GM23338 (cell line): ENCODE results near the gene NBPF9.
"Not testable (repeated sequence)": the region's sequence is repeated elsewhere in the genome, so short reads cannot be mapped to it uniquely, and the experiment has no call there.

Experiments used
- CTCF ChIP-seq, 2 experiments: fragments of 200-600 bp in 1 of 2; sonication (generic) in 1 of 2; conservative IDR thresholded peaks; 2 replicates each; pipeline versions ENCODE4 v1.5.1 to v1.6.1; 2016 to 2017; ENCODE audit warnings: antibody characterized with exemption in 2 of 2, low read depth in 2 of 2, mild to moderate bottlenecking in 2 of 2, moderate library complexity in 1 of 2
- EZH2 ChIP-seq: fragments of 200-600 bp; sonication (generic); IDR thresholded peaks from one replicate; pipeline ENCODE4 v1.8.0; 2017; ENCODE audit warnings: antibody characterized with exemption, mild to moderate bottlenecking, low read depth; ENCODE audit not compliant: unreplicated experiment
- EZH2phosphoT487 ChIP-seq: fragments of 200-600 bp; sonication (generic); IDR thresholded peaks from one replicate; pipeline ENCODE4 v1.8.1; 2018; ENCODE audit warnings: antibody characterized with exemption; ENCODE audit not compliant: unreplicated experiment
- JUNB ChIP-seq: IDR thresholded peaks from one replicate; pipeline ENCODE4 v1.6.1; 2016; ENCODE audit warnings: antibody characterized with exemption; ENCODE audit not compliant: unreplicated experiment
- NANOG ChIP-seq: IDR thresholded peaks from 2 replicates; pipeline ENCODE4 v1.6.1; 2016; ENCODE audit warnings: antibody characterized with exemption, borderline replicate concordance
- POLR2AphosphoS5 ChIP-seq: IDR thresholded peaks from 2 replicates; pipeline ENCODE4 v1.6.1; 2016; ENCODE audit warnings: antibody characterized with exemption, low read depth

GRCh38 chr1:149008326-149008725 is 95.0 kb downstream of the NBPF9 start:
- not testable (repeated sequence) for TF ChIP-seq EZH2; EZH2phosphoT487; POLR2AphosphoS5; CTCF (conservative IDR thresholded peaks at IDR 0.05; ENCODE audit: low read depth in 2 of 2); JUNB; NANOG
